Activated CD8-positive, alpha-beta memory T cell treated with anti-CD3 and anti-CD28 coated beads, Interleukin-2, amount 50 U/mL, for 1 hour (primary cell): Measurements from ENCODE around the gene AIP.
"Not testable (repeated sequence)": the region's sequence is repeated elsewhere in the genome, so short reads cannot be mapped to it uniquely, and the experiment has no call there.

Source experiments
- DNase-seq: peaks from one replicate; pipeline ENCODE4 v3.0.0-alpha.2; 2020; ENCODE audit errors: extremely low read depth

AIP gene

DNA sequence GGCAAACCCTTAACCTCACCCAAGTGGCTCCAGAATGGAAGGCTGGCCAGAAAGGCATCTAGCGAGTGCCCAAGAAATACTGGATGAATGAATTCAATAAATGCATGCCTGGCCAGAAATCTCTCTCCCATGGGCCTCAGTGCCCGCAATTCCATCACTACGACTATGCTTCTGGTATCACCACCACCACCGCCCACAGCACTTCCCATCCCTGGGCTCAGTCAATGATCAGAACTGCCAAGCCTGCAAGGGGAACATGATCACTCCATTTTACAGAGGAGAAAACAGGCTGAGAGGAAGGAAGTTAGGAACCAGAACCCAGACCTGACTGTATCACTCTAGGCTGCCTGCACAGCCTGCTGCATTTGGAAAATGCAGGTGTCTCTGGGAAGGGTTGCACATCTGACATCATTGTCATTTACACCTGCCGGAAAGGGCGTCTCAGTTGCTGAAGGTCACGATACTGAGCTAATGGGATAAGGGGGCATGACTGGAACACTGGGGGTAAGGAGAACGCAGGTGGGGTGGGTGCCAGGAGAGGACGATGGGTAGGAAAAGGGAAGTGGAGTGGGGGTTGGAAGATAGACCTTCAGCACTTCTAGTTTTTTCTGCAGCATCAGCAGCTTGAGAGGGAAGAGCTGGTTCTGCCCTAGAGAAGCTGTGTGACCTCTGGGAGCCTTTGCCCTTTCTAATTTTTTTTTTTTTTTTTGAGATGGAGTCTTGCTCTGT is 33.5 kb upstream of the AIP start:
- DNase-seq = no peak

DNA sequence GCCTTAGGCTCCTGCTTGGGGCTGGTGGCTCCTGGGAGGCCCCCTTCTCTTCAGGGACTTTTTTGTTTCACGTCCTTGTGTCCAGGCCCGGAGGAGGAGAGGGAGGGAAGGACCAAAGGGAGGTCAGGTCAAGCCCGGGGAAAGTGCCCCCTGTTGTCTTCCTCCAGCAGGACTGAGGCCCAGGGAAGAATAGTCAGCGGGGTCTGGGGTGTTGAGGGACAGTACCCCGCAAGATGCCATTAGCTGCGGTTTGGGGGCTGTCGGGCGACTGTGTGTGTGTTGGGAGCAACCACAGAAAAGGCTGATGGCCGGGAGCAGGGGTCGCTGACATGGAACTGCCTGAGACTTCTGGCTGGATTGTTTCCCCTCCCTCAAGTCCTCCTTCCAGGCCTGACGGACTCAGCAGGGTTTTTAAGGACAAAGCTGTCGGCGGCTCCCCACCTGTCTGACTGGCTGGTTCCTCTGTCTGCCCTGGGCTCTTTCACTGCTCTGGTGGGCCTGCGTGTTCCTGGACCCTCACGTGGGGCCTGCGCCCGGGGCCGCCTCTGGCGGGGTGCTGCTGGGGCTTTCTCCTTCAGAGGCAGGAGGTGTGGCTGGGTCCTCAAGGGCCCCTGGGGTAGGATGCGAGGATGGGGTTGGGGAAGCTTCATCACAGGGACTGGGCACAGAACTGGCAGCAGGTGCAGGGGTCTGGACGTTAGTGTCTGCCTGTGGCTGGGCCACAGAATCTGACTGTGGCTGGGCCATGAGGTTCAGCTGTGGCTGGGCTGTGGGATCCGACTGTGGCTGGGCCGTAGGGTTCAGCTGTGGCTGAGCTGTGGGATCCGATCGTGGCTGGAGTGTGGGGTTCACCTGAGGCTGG is 31.8 kb upstream of the AIP start:
- no peak for DNase-seq

- no peak for DNase-seq
These were observed 31.2 kb upstream of the AIP start for GRCh38 chr11:67451658-67451976.

DNA sequence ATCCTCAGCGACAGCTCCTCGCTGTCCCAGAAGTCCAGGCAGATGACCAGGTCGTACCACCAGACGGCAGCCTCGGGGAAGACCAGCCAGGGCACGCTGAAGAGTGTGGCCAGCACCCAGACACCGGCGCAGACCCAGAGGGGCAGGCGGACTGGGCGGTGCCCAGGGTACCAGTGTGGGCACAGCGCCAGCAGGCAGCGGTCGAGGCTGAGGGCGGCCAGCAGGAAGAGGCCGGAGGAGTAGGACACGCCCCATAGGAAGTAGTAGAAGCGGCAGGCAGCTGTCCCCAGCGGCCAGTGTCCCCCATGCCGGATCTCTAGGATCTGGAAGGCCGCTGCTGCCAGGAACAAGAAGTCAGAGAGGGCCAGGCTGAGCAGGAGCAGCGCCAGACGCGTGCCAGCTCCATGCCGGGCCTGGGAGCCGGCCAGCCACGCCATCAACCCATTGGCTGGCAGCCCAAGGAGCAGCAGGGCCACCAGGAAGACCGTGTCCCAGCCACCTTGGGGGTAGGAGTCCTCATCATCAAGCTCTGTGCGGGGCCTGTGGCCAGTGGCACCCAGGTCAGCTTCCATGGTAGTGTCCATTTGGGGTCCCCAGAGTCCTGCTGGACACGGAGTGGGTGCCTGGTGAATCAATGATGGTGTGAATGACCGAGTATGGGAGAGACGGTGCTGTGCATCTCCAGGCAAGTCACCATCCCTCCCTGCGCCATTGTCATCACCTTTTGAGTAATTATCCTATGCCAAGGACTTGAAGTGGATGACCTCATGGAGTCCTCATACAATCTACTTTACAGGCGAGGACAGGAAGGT is 30.5 kb upstream of the AIP start, which contains the start of gene GPR152:
TSS of gene GPR152 (minus strand) at position 589 of the 812 bp plus-strand sequence. CDS start at position 584, 5 bp downstream.
- no peak for DNase-seq

DNA sequence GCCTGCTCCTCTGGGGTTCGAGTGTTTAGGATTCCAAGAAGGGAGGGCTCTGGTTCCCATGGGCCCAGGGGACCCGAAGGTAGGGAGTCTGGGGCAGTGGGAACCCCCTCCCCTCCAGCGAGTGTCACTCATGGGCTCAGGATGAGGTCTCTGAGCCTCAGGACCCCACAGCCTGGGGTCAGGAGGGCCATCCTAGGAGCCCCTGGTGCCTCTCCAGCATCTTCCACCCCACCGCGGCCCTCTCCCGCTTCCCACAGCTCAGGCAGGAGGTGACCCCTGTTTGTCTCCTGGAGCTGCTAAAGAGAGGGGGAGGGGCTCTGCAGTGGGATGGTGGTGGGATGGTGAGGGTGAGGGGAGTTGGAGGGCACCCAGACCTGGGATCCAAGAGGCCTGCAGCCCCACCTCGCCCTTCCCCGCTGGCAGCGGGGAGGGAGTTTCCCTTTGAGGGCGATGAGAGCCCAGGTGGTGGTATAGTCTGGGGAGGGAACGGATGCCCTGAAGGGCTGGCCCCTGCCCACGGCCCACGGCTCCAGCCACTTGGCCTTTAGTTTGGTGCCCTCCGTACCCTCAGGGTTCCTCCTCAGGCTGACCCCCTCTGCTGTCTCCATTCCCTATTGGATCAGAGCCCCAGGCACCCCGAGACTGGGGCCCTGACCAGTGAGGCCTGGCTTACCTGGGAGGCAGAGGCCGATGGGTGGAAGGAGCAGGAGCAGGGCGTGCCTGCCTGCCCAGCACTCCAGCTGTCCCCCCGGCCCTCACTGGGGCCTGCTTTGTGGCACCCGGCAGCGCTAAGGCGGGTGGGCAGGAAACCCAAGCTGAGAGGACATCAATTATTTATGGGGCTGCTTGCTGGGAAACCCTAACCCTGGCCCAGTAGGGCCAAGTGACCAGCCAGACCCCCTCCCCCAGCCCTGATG is 28.8 kb upstream of the AIP start:
- DNase-seq = no peak

DNA sequence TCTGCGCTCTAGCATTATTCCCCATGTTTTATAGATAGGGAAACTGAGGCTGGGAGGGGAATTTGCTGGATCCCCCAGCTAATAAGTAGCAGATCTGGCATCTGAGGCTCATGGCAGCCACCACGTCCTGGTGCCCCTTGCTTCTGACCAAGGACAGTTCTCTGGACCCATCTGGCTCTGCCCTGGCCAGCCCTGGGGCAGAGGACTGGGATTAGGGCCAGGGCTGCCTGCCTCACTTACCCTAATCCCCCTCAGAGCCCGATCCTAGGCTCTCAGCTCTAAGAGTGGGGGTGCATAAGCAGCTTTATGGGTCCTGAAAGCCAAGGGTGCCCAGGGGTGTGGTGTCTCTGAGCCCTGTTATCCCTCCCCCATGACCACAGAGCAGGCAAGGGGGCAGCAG is 27.8 kb upstream of the AIP start, which contains the start of gene CABP4:
TSS of gene CABP4 (plus strand) at position 301 of the 400 bp plus-strand sequence. CDS start at position 371, 70 bp downstream.
- DNase-seq = no peak

- DNase-seq = no peak
These were observed 26.6 kb upstream of the AIP start for GRCh38 chr11:67456068-67456705.

GRCh38 chr11:67457453-67457852 is 25.4 kb upstream of the AIP start:
- DNase-seq = no peak

DNA sequence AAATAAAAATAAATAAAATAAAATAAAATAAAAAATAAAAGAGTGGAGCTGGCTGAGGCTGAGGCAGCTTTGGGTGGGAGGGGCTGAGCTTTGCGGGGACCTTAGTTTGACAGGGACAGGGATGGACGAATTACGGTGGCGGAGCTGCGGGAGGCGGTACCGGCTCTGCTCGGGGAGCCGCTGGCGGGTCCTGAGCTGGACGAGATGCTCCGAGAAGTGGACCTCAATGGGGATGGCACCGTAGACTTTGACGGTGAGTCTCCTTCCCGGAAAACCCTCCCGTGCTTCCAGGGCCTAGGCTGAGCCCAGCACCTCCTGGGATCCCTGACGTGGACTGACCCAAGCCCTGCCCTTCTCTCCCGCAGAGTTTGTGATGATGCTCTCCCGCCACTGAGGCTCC is 24.6 kb upstream of the AIP start:
- no peak for DNase-seq

GRCh38 chr11:67463186-67463585 is 19.6 kb upstream of the AIP start:
- no peak for DNase-seq

- DNase-seq = no peak
These were observed 19.0 kb upstream of the AIP start for GRCh38 chr11:67463680-67464410.

DNA sequence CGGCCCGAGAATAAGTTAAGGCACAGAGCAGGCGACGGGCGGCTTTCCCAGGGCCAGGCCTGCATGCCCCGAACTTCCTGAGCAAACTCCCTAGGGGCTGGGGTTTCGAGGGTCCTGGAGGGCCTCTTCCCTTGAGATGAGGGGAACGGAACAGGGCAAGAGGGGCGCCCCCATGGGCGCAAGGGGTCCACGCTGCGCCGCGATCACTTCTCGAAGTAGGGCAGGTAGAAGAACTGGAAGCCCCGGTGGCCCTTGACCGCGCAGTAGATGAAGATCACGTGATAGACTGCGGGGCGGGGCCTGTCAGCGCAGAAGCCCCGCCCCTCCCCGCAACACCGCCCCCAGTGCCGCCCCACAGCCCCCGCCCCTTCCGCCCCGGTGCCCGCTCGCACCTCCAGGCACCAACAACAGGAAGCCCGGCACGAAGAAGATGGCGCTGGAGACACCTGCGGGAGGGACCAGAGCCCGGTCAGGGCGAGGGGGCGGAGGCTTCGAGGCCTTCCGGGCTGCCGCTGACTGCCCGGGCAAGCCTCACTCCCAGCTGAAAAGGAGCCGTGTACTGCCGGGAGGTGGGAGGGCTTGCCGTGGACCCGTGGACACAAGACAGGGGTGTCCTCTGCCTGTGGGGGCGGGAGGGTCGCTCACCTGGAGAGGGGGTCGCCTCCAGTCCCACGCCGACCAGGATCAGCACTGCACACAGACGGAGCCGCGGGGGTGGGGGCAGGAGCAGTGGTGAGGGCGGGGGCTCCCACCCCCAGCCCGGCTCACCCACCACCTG is 18.2 kb upstream of the AIP start:
- DNase-seq = peak; percentile 87

- no peak for DNase-seq
These were observed 17.7 kb upstream of the AIP start for GRCh38 chr11:67465189-67465510.

DNA sequence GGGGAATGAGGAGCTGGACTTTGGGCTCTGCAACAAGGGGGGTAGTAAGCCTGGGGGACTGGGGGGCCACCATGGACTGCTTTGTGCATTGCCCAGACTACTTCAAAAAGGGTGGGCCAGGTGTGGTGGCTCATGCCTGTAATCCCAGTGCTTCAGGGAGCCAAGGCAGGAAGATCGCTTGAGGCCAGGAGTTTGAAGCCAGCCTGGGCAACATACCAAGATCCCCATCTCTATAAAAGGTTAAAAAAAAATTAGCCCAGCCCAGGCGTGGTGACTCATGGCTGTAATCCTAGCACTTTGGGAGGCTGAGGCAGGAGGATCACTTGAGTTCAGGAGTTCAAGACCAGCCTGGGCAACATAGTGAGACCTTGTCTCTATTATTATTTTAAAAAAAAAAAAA is 17.3 kb upstream of the AIP start:
- DNase-seq = not testable (repeated sequence)

DNA sequence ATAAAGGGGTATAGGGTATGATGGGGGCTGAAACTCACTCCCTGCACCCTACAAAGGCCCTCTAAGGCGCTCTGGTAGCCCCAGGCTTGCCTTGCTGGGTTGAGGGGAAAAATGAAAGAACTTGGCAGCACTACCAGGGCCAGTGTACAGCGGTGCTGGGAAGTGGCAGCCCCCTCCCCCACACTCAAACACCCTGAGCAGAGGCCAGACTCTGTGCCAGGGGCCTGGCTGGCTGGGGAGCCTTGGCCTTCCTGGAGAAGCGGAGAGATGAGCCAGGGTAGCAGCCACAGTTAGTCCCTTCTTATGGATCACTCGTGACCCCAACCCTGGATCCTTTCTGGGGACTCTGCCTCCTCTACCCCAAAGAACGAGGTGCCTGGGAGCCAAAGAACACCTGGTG is 16.5 kb upstream of the AIP start:
- DNase-seq = no peak

DNA sequence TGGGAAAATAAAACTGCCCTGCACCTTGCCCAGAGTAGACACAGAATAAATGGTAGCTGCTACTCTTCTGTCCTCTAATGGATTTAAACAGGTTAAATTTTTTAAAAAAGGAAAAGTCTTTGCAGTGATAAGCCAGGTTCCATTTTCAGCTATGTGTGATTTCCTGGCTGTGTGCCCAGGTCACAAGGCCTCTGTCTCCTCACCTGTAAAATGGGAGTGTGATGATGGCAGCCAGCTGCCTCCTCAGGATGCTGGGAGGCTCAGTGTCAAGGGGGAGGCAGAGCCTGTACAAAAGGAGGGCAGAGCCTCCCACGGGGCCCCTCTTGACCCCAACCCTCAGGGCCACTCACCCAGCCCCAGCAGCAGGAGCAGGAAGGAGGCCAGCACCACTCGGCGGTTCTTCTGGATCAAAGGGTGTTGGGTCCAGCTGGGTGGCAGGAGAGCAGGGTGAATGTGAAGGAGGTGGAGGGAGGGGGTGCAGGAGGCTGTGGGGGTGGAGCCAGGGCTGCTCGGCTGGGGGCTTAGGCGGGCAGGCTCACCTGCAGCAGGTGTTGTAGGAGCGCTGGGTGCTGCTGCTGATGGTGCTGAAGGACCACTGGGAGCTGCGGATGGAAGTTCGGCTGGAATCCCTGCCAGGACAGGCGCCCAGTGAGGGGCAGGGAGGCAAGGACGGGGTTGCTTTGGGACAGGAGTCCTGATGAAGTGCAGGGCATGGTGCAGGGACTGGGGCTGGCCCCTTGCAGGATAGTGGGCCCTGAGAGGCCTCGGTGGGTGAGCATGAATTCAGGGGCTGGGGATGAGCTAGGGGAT is 15.7 kb upstream of the AIP start:
- DNase-seq = no peak

GRCh38 chr11:67468056-67468455 is 14.8 kb upstream of the AIP start:
- DNase-seq = no peak

DNA sequence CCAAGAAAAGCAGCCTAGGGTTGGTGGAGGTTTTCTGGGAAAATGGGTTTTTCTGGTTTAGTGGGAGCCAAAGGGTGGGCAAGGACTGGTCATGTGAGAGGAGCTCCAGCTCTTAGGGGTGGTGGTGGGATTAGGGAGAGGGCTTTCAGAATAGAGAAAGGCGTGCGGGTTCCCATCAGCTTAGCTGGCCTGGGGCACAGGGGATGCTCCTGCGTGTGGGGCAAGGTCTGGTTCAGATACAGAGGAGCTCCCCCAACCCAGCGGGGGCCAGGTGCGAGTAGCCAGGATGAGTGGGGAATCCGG is 14.4 kb upstream of the AIP start:
- no peak for DNase-seq
